ENCODE measurements around the gene NAP1L4.

The NAP1L4 gene

GRCh38 chr11:2998073-2998850, 6.1 kb upstream of the NAP1L4 start:
- H3K27me3 ChIP-seq (ENCODE audit: insufficient read depth, low read depth) = no peaks in the 10 kb centered on the region
- no peak overlapping the region for H2AFZ ChIP-seq (ENCODE audit: low read depth)
- H3K9ac ChIP-seq = no peak overlapping the region
- H3K79me2 ChIP-seq (ENCODE audit: insufficient read depth, low read depth) = no peaks in the 10 kb centered on the region
- no peak overlapping the region for H3K4me2 ChIP-seq
- H3K4me3 ChIP-seq (IDR thresholded peaks at IDR 0.05; ENCODE audit: insufficient read depth, low read depth, low read length) = no peak overlapping the region
- H3K27ac ChIP-seq = no peak overlapping the region
- no peaks in the 10 kb centered on the region for H4K20me1 ChIP-seq (ENCODE audit: insufficient read depth)
- no peak for TF ChIP-seq CTCF (conservative IDR thresholded peaks at IDR 0.05; ENCODE audit: low read depth, low read length)
- no peaks in the 10 kb centered on the region for H3K4me1 ChIP-seq (ENCODE audit: low read depth, poor library complexity, severe bottlenecking)
- H3K36me3 ChIP-seq (ENCODE audit: insufficient read depth) = no peaks in the 10 kb centered on the region

- Histone ChIP-seq H4K20me1 (ENCODE audit: insufficient read depth) (no peaks in the 10 kb centered on the region), H3K4me1 (ENCODE audit: low read depth, poor library complexity, severe bottlenecking) (peaks cover 2% of the 10 kb centered on the region), H3K79me2 (ENCODE audit: insufficient read depth, low read depth) (no peaks in the 10 kb centered on the region), H2AFZ (ENCODE audit: low read depth) (no peak overlapping the region), H3K4me3 (IDR thresholded peaks at IDR 0.05; ENCODE audit: insufficient read depth, low read depth, low read length) (no peak overlapping the region), H3K27ac (no peak overlapping the region), H3K4me2 (no peak overlapping the region), H3K27me3 (ENCODE audit: insufficient read depth, low read depth) (no peaks in the 10 kb centered on the region), H3K9ac (no peak overlapping the region), H3K36me3 (ENCODE audit: insufficient read depth) (no peaks in the 10 kb centered on the region)
- no peak for TF ChIP-seq CTCF (conservative IDR thresholded peaks at IDR 0.05; ENCODE audit: low read depth, low read length)
Measured at GRCh38 chr11:2997406-2997805, 5.3 kb upstream of the NAP1L4 start.

GRCh38 chr11:2996976-2997375, 4.8 kb upstream of the NAP1L4 start:
- no peaks in the 10 kb centered on the region for H3K27me3 ChIP-seq (ENCODE audit: insufficient read depth, low read depth)
- no peak for TF ChIP-seq CTCF (conservative IDR thresholded peaks at IDR 0.05; ENCODE audit: low read depth, low read length)

GRCh38 chr11:2995893-2996554, 3.9 kb upstream of the NAP1L4 start:
- TF ChIP-seq CTCF (conservative IDR thresholded peaks at IDR 0.05; ENCODE audit: low read depth, low read length) = no peak
- H3K4me1 ChIP-seq (ENCODE audit: low read depth, poor library complexity, severe bottlenecking) = peaks cover 2% of the 10 kb centered on the region
- no peaks in the 10 kb centered on the region for H4K20me1 ChIP-seq (ENCODE audit: insufficient read depth)
- no peak overlapping the region for H3K4me3 ChIP-seq (IDR thresholded peaks at IDR 0.05; ENCODE audit: insufficient read depth, low read depth, low read length)
- H3K27ac ChIP-seq = no peak overlapping the region
- no peak overlapping the region for H3K9ac ChIP-seq
- no peak overlapping the region for H2AFZ ChIP-seq (ENCODE audit: low read depth)
- H3K27me3 ChIP-seq (ENCODE audit: insufficient read depth, low read depth) = no peaks in the 10 kb centered on the region
- H3K36me3 ChIP-seq (ENCODE audit: insufficient read depth) = no peaks in the 10 kb centered on the region
- H3K79me2 ChIP-seq (ENCODE audit: insufficient read depth, low read depth) = peaks cover 8% of the 10 kb centered on the region
- H3K4me2 ChIP-seq = no peak overlapping the region

More at GRCh38 chr11:2996976-2997375, 4.8 kb upstream of the NAP1L4 start:
- Histone ChIP-seq H3K27ac (no peak overlapping the region), H3K4me1 (ENCODE audit: low read depth, poor library complexity, severe bottlenecking) (peaks cover 2% of the 10 kb centered on the region), H3K4me3 (IDR thresholded peaks at IDR 0.05; ENCODE audit: insufficient read depth, low read depth, low read length) (no peak overlapping the region), H3K9ac (no peak overlapping the region), H3K36me3 (ENCODE audit: insufficient read depth) (no peaks in the 10 kb centered on the region), H4K20me1 (ENCODE audit: insufficient read depth) (no peaks in the 10 kb centered on the region), H2AFZ (ENCODE audit: low read depth) (no peak overlapping the region), H3K4me2 (no peak overlapping the region), H3K79me2 (ENCODE audit: insufficient read depth, low read depth) (no peaks in the 10 kb centered on the region)

Data from KMS-11 (cell line).